LNCaP clone FGC (cell line): Measurements from ENCODE around the gene ZBTB39.
"Not testable (repeated sequence)": the region's sequence is repeated elsewhere in the genome, so short reads cannot be mapped to it uniquely, and the experiment has no call there.

ENCODE experiments used
- DNase-seq: peaks from one replicate; pipeline ENCODE4 v3.0.0-alpha.2; 2011; ENCODE audit warnings: low read depth
- H3K4me3 ChIP-seq: 2 replicates; pipeline ENCODE4 v1.5.1; 2011; ENCODE audit warnings: mild to moderate bottlenecking, low read depth, low read length, control low read depth
- CTCF ChIP-seq: IDR thresholded peaks from 2 replicates; pipeline ENCODE4 v1.5.1; 2012; ENCODE audit warnings: mild to moderate bottlenecking; ENCODE audit not compliant: control insufficient read depth, insufficient read depth; ENCODE audit errors: extremely low read depth

The ZBTB39 gene

DNA sequence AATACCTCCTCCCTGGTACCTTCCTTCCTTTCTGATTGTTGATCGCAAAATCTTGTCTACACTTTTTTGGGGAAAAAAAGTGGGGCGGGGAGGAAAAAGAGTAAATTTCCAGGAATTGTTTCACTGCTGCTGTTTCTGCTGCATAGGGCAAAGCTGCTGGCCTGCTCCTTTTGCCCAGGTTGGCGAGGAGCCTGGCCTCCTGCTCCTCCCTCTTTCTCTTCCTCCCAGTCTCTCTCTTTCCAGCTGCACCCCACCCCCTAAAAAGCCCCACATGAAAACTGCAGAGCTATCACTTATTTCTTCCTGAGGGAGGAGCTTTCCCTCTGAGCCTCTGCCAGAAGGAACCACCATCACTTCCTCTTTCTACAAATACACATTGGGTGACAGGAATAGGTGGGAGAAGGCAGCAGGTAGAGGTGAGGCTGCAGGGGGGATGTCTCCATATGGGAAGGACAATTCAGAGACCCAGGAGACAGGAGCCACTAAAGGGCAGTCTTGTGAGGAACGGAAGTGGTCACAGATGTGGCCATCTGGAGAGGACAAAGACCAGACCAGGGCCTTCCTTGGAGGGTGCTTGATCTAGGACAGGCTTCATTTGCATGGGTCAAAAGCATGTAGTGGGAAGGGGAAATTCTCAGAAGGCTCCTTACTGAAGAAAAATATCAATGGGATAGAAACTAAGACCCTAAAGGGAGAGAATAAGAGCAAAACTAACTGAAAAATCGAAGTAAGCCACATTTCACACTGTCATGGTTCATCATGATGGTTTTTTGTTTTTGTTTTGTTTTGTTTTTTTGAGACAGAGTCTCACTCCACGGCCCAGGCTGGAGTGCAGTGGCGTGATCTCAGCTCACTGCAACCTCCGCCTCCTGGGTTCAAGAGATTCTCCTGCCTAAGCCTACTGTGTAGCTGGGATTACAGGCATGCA, 14.8 kb downstream of the ZBTB39 start:
- no peak for TF ChIP-seq CTCF
- DNase-seq: no peak
- no peak overlapping the region for H3K4me3 ChIP-seq

GRCh38 chr12:56990648-56991318, 15.6 kb downstream of the ZBTB39 start:
- no peak for TF ChIP-seq CTCF
- no peak for DNase-seq
- H3K4me3 ChIP-seq: no peak overlapping the region

DNA sequence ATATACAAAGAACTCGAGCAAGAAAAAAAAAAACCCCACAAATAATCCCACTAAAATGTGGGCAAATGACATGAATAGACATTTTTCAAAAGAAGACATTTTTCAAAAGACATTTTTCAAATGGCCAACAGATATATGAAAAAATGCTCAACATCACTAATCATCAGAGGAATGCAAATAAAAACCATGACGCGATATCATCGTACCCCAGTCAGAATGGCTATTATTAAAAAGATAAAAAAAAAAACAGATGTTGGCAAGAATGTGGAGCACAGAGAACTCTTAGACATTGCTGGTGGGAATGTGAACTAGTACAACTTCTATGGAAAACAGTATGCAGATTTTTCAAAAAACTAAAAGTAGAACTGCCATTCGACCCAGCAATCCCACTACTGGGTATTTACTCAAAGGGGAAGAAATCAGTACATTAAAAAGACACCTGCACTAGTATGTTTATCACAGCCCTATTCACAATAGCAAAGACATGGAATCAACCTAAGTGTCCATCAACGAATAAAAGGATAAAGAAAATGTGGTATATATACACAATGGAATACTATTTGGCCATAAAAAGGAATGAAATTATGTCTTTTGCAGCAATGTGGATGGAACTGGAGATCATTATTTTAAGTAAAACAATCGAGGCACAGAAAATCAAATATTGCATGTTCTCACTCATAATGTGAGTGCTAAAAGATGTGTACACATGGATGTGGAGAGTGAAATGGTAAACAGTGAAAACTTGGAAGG, 16.3 kb downstream of the ZBTB39 start:
- H3K4me3 ChIP-seq: no peak overlapping the region
- DNase-seq: no peak
- TF ChIP-seq CTCF: no peak

DNA sequence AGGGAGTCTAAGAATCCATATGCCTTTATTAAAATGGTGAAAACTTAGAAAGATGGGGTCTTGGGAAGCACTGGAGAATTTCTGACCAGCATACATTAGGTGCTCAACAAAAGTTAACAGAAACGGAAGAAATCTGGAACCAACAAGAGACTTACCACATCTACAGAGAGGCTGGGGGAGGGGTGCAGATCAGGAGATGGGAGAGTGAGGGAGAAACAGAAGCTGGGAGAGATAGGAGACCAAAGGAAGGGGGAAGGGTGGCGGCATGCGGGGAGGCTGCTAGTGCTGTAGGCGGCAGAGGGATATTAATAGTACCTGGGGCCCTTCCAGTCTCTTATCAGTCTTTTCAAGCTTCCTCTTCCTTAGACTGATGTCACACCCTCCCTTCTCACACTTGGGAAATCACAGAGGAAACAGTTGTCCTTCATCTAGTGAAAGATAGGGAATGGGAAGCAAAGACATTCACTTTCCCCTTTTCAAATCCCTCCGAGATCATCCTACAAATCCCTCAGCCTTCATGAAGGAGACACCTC, 18.1 kb downstream of the ZBTB39 start:
- TF ChIP-seq CTCF: no peak
- no peak overlapping the region for H3K4me3 ChIP-seq
- DNase-seq: no peak

DNA sequence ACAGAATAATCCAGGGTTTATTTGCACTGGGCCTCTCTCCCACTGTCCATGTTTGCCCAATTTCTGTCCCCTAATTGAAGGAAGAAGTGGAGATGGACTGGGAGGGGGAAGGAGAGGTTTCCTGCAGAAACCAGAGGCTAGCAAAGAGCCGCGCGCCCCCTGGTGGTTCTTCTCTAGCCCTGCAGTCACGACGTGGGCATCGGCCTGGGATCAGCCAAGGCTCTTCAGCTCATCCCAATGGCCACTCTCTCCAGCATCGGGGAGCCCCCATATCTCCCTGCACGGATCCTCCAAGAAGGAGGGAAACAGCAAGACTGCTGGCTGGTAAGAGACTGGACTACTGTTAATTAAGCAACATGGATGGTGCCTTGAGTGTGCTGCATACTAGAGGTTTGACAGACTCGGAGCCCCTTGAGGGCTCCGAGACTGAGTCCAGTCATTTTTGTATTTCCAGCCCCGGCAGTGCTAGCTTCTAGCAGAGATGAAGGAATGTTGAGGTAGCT, 18.7 kb downstream of the ZBTB39 start:
- H3K4me3 ChIP-seq: no peak overlapping the region
- peak; percentile 90 for TF ChIP-seq CTCF
- peak; percentile 43 for DNase-seq

DNA sequence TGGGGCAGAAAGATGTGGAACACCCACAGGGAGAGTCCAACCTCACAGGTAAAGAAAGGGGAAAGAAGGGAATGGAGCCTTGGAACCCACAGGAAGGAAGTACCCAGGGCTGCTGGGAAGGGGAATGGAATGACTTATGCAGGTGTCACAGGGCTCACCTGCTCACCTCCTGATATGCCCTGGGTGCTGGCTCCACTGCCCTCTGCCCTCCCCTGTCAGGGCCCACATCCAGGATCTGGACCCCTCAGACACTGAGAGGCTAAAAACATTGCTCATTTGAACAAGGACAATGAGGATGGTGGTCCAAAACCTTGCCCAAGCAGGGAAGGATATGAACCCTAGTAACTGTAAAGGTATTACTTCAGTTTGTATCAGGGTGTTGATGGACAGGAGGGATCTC, 19.3 kb downstream of the ZBTB39 start:
- no peak for TF ChIP-seq CTCF
- no peak for DNase-seq
- H3K4me3 ChIP-seq: no peak overlapping the region

DNA sequence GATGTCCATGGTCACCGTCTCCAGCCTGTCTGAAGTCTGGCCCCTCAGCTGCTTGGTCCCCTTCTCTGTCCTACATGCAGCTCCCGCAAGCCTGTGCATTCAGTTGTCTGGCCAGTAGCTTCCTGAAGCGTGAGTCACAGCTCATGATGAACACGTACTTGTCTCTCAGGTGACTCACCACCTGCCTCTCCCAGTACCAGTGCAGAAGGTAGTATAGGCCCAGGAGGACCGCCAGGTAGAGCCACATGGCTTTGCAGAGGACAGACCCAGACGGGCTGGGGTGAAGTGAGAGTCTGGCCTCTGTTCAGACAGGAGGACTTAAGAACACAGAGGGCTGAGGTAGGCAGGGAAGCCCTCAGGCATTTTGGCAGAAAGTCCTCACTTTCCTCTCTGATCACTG, 20.6 kb downstream of the ZBTB39 start:
- not testable (repeated sequence) for H3K4me3 ChIP-seq
- peak; percentile 46 for DNase-seq
